Hypothalamus (tissue), 51 donors: Measurements from ENCODE around the gene DET1.
A peak's percentile ranks its signal among the peaks of the same experiment; 100 is the strongest.
"Not testable (repeated sequence)": the region's sequence is repeated elsewhere in the genome, so short reads cannot be mapped to it uniquely, and the experiment has no call there.

Source experiments
- DNase-seq, 51 donors: peaks; one replicate each; lab custom pipeline; 2025; lab: John Stamatoyannopoulos, UW

Gene DET1

GRCh38 chr15:88505721-88506120 lies 40.8 kb downstream of the DET1 start:
- no peak for DNase-seq

- DNase-seq, result no peak
These were observed 42.0 kb downstream of the DET1 start for GRCh38 chr15:88504445-88504844.

- DNase-seq, result peak in 1 of 51 donors; percentile 12
These were observed 47.5 kb downstream of the DET1 start for GRCh38 chr15:88498996-88499395.

GRCh38 chr15:88497109-88497765 lies 49.2 kb downstream of the DET1 start:
- DNase-seq, result no peak

- DNase-seq, result no peak
These were observed 52.6 kb downstream of the DET1 start for GRCh38 chr15:88493844-88494243.

- no peak for DNase-seq
These were observed 55.3 kb downstream of the DET1 start for GRCh38 chr15:88491158-88491557.

GRCh38 chr15:88490036-88490435 lies 56.4 kb downstream of the DET1 start:
- no peak for DNase-seq

- DNase-seq, result no peak
These were observed 57.2 kb downstream of the DET1 start for GRCh38 chr15:88489321-88489720.

GRCh38 chr15:88487796-88488523 lies 58.5 kb downstream of the DET1 start:
- no peak for DNase-seq

- DNase-seq, result no peak
These were observed 59.2 kb downstream of the DET1 start for GRCh38 chr15:88487178-88487795.

GRCh38 chr15:88484682-88485331 lies 61.7 kb downstream of the DET1 start:
- DNase-seq, result peak in 3 of 51 donors; percentile 14 to 50 (median 28)

GRCh38 chr15:88482263-88482662 lies 64.2 kb downstream of the DET1 start:
- no peak for DNase-seq

GRCh38 chr15:88480981-88481380 lies 65.5 kb downstream of the DET1 start:
- DNase-seq, result peak in 2 of 51 donors; percentile 14 to 24

GRCh38 chr15:88479169-88479568 lies 67.3 kb downstream of the DET1 start:
- DNase-seq, result no peak

GRCh38 chr15:88477904-88478303 lies 68.6 kb downstream of the DET1 start:
- DNase-seq, result no peak

- DNase-seq, result no peak
These were observed 69.4 kb downstream of the DET1 start for GRCh38 chr15:88477126-88477525.

- DNase-seq, result peak in 31 of 51 donors; percentile 7 to 62 (median 27)
These were observed 69.8 kb downstream of the DET1 start for GRCh38 chr15:88476635-88477060.

GRCh38 chr15:88473661-88474293 lies 72.7 kb downstream of the DET1 start:
- DNase-seq, result not testable (repeated sequence)

- DNase-seq, result no peak
These were observed 74.3 kb downstream of the DET1 start for GRCh38 chr15:88472225-88472624.

GRCh38 chr15:88470625-88471372 lies 75.7 kb downstream of the DET1 start:
- DNase-seq, result no peak
